NCI-H526 treated with DMSO at 0.1 percent for 48 hours (cell line): ENCODE measurements around the gene SAMD9.
"Not testable (repeated sequence)": the region's sequence is repeated elsewhere in the genome, so short reads cannot be mapped to it uniquely, and the experiment has no call there.

Source experiments
- DNase-seq: peaks from one replicate; lab custom pipeline; 2025; lab: John Stamatoyannopoulos, UW

Gene SAMD9

GRCh38 chr7:93117852-93118530 lies at the start of gene SAMD9:
Gene SAMD9 (minus strand): TSS chr7:93117979. CDS start chr7:93106097, 11,882 bp downstream.
- DNase-seq, result peak; percentile 96

- no peak for DNase-seq
These were observed 47.7 kb upstream of the SAMD9 start for GRCh38 chr7:93165447-93165846.

GRCh38 chr7:93164766-93165165 lies 47.0 kb upstream of the SAMD9 start:
- no peak for DNase-seq

- no peak for DNase-seq
These were observed 43.5 kb upstream of the SAMD9 start for GRCh38 chr7:93161181-93161762.

- DNase-seq, result no peak
These were observed 42.6 kb upstream of the SAMD9 start for GRCh38 chr7:93160410-93160809.

GRCh38 chr7:93159490-93159889 lies 41.7 kb upstream of the SAMD9 start:
- DNase-seq, result no peak

- no peak for DNase-seq
These were observed 39.1 kb upstream of the SAMD9 start for GRCh38 chr7:93156884-93157283.

GRCh38 chr7:93150200-93150835 lies 32.5 kb upstream of the SAMD9 start:
- DNase-seq, result no peak

- no peak for DNase-seq
These were observed 30.9 kb upstream of the SAMD9 start for GRCh38 chr7:93148727-93149126.

- no peak for DNase-seq
These were observed 30.4 kb upstream of the SAMD9 start, which contains the start of gene SAMD9L for GRCh38 chr7:93148144-93148543. Gene SAMD9L (minus strand): TSS chr7:93148385. CDS start chr7:93135971, 12,414 bp downstream.

GRCh38 chr7:93147363-93147762 lies 29.6 kb upstream of the SAMD9 start:
- DNase-seq, result no peak

- DNase-seq, result no peak
These were observed 28.8 kb upstream of the SAMD9 start for GRCh38 chr7:93146472-93147141.

- no peak for DNase-seq
These were observed 28.3 kb upstream of the SAMD9 start for GRCh38 chr7:93146036-93146435.

GRCh38 chr7:93145354-93145753 lies 27.6 kb upstream of the SAMD9 start:
- DNase-seq, result no peak

- DNase-seq, result no peak
These were observed 24.3 kb upstream of the SAMD9 start for GRCh38 chr7:93142127-93142526.

GRCh38 chr7:93140582-93141191 lies 22.9 kb upstream of the SAMD9 start:
- no peak for DNase-seq

- no peak for DNase-seq
These were observed 20.8 kb upstream of the SAMD9 start for GRCh38 chr7:93138576-93138975.

- DNase-seq, result no peak
These were observed 15.2 kb upstream of the SAMD9 start for GRCh38 chr7:93133005-93133404.

- no peak for DNase-seq
These were observed 14.4 kb upstream of the SAMD9 start for GRCh38 chr7:93132216-93132615.

GRCh38 chr7:93126954-93127353 lies 9.2 kb upstream of the SAMD9 start:
- DNase-seq, result not testable (repeated sequence)

- DNase-seq, result not testable (repeated sequence)
These were observed 5.8 kb upstream of the SAMD9 start for GRCh38 chr7:93123532-93123931.
